ENCODE data around the gene RAB9B.

DNA sequence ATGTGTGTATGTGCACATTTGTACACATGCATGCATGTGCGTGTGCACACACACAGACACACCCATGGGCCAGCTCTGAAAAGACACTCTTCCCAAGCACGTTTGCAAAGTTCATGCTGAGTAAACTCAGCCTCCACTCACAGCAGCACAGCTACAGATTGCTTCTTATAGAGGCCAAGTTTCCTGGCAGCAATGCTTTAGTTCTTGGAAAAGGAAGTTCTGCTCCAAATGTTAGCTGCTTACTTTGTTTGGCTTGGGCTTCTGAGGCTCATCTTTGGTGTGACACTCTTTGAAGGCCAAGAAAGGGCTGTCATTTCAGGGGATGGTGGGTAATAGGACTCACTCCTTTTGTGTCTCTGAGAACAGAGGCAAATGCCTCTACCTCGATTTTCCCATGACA, 48.9 kb downstream of the RAB9B start:
- TF ChIP-seq CTCF (IDR thresholded peaks at IDR 0.05 in 2 of 3, conservative IDR thresholded peaks at IDR 0.05 in 1 of 3; ENCODE audit: borderline replicate concordance in 1 of 3, insufficient read depth in 1 of 3, low read depth in 2 of 3, low read length in 2 of 3) (no peak), EZH2 (IDR thresholded peaks at IDR 0.05) (no peak), RAD21 (IDR thresholded peaks at IDR 0.05; ENCODE audit: low read depth) (no peak), TCF7L2 (IDR thresholded peaks at IDR 0.05; ENCODE audit: borderline replicate concordance, extremely low read depth, insufficient read depth, insufficient read length) (no peak), YY1 (IDR thresholded peaks at IDR 0.05; ENCODE audit: extremely low read depth, insufficient replicate concordance, low read depth, low read length) (no peak), POLR2A (IDR thresholded peaks at IDR 0.05; ENCODE audit: borderline replicate concordance, extremely low read depth, insufficient read depth, insufficient read length) (no peak), EZH2phosphoT487 (IDR thresholded peaks at IDR 0.05; ENCODE audit: borderline replicate concordance) (no peak), POLR2AphosphoS5 (IDR thresholded peaks at IDR 0.05; ENCODE audit: low read depth, low read length) (no peak), ZNF274 (IDR thresholded peaks at IDR 0.05; ENCODE audit: low read depth, low read length) (no peak)
- TF ChIP-seq, protein P1, sequence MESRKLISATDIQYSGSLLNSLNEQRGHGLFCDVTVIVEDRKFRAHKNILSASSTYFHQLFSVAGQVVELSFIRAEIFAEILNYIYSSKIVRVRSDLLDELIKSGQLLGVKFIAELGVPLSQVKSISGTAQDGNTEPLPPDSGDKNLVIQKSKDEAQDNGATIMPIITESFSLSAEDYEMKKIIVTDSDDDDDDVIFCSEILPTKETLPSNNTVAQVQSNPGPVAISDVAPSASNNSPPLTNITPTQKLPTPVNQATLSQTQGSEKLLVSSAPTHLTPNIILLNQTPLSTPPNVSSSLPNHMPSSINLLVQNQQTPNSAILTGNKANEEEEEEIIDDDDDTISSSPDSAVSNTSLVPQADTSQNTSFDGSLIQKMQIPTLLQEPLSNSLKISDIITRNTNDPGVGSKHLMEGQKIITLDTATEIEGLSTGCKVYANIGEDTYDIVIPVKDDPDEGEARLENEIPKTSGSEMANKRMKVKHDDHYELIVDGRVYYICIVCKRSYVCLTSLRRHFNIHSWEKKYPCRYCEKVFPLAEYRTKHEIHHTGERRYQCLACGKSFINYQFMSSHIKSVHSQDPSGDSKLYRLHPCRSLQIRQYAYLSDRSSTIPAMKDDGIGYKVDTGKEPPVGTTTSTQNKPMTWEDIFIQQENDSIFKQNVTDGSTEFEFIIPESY (IDR thresholded peaks at IDR 0.05; ENCODE audit: extremely low read depth, insufficient replicate concordance, low read length) = no peak
- TF ChIP-seq, protein P2, sequence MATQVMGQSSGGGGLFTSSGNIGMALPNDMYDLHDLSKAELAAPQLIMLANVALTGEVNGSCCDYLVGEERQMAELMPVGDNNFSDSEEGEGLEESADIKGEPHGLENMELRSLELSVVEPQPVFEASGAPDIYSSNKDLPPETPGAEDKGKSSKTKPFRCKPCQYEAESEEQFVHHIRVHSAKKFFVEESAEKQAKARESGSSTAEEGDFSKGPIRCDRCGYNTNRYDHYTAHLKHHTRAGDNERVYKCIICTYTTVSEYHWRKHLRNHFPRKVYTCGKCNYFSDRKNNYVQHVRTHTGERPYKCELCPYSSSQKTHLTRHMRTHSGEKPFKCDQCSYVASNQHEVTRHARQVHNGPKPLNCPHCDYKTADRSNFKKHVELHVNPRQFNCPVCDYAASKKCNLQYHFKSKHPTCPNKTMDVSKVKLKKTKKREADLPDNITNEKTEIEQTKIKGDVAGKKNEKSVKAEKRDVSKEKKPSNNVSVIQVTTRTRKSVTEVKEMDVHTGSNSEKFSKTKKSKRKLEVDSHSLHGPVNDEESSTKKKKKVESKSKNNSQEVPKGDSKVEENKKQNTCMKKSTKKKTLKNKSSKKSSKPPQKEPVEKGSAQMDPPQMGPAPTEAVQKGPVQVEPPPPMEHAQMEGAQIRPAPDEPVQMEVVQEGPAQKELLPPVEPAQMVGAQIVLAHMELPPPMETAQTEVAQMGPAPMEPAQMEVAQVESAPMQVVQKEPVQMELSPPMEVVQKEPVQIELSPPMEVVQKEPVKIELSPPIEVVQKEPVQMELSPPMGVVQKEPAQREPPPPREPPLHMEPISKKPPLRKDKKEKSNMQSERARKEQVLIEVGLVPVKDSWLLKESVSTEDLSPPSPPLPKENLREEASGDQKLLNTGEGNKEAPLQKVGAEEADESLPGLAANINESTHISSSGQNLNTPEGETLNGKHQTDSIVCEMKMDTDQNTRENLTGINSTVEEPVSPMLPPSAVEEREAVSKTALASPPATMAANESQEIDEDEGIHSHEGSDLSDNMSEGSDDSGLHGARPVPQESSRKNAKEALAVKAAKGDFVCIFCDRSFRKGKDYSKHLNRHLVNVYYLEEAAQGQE (IDR thresholded peaks at IDR 0.05; ENCODE audit: low read depth) = no peak

Measured in HCT116 (cell line).